Lower leg skin (tissue), 3 donors: ENCODE data around the gene PLA2G4A.

Experiments
- CTCF ChIP-seq, 3 donors: fragments of 450-650 bp; IDR thresholded peaks; one replicate each; pipeline ENCODE4 v1.5.1; 2016; ENCODE audit warnings: antibody characterized with exemption in 3 of 3, mild to moderate bottlenecking in 3 of 3, moderate library complexity in 2 of 3
- POLR2A ChIP-seq, 2 donors: fragments of 450-650 bp; IDR thresholded peaks; one replicate each; pipeline ENCODE4 v1.6.1; 2016 to 2017; ENCODE audit warnings: antibody characterized with exemption in 2 of 2, mild to moderate bottlenecking in 1 of 2, moderate library complexity in 1 of 2

GRCh38 chr1:187013582-187014200 is 184.9 kb downstream of the PLA2G4A start:
- TF ChIP-seq CTCF (IDR thresholded peaks at IDR 0.05) (no peak), POLR2A (IDR thresholded peaks at IDR 0.05) (no peak)
